GM12891 (cell line): ENCODE data around the gene HPS6.

Experiments
- POLR2A ChIP-seq: IDR thresholded peaks from 2 replicates; pipeline ENCODE4 v1.6.1; 2011; ENCODE audit warnings: low read depth, low read length, control low read depth
- POLR2AphosphoS5 ChIP-seq: IDR thresholded peaks from 2 replicates; pipeline ENCODE4 v1.6.1; 2011; ENCODE audit warnings: low read depth, low read length, control low read depth
- TAF1 ChIP-seq: IDR thresholded peaks from 2 replicates; pipeline ENCODE4 v1.6.1; 2011; ENCODE audit warnings: low read depth, low read length, control low read depth

- TF ChIP-seq POLR2A (peak; percentile 52; the same call in 1 of the 2 replicates), POLR2AphosphoS5 (peak; percentile 43; the same call in 1 of the 2 replicates), TAF1 (peak; percentile 21; the same call in 1 of the 2 replicates)
Observed at GRCh38 chr10:102055647-102056419, 9.3 kb upstream of the HPS6 start, which contains the start of gene ARMH3.
